HG03558 (cell line): Measurements from ENCODE around the gene ZNF865.
"Not testable (repeated sequence)": the region's sequence is repeated elsewhere in the genome, so short reads cannot be mapped to it uniquely, and the experiment has no call there.

Experiments used
- ATAC-seq: cut with Tn5 transposase; IDR thresholded peaks from one replicate; pipeline ENCODE4 v1.9.1; 2021; ENCODE audit warnings: moderate number of reproducible peaks; ENCODE audit not compliant: unreplicated experiment; ENCODE audit errors: extremely low read depth

ZNF865 gene

GRCh38 chr19:55605637-55606470 lies at the start of gene ZNF865:
TSS of gene ZNF865 (plus strand) at chr19:55605647. CDS start at chr19:55613619, 7,972 bp downstream.
- no peak for ATAC-seq

GRCh38 chr19:55559684-55560083 lies 45.8 kb upstream of the ZNF865 start:
- ATAC-seq, result no peak

GRCh38 chr19:55563261-55563690 lies 42.2 kb upstream of the ZNF865 start:
- ATAC-seq, result no peak

- no peak for ATAC-seq
These were observed 38.6 kb upstream of the ZNF865 start for GRCh38 chr19:55566823-55567222.

- no peak for ATAC-seq
These were observed 37.6 kb upstream of the ZNF865 start for GRCh38 chr19:55567708-55568328.

GRCh38 chr19:55569477-55569876 lies 36.0 kb upstream of the ZNF865 start:
- ATAC-seq, result not testable (repeated sequence)

- ATAC-seq, result not testable (repeated sequence)
These were observed 31.5 kb upstream of the ZNF865 start for GRCh38 chr19:55573929-55574328.

GRCh38 chr19:55576746-55577145 lies 28.7 kb upstream of the ZNF865 start:
- ATAC-seq, result no peak

- ATAC-seq, result no peak
These were observed 27.3 kb upstream of the ZNF865 start for GRCh38 chr19:55578031-55578760.

- no peak for ATAC-seq
These were observed 26.4 kb upstream of the ZNF865 start for GRCh38 chr19:55578761-55579747.

- ATAC-seq, result no peak
These were observed 25.5 kb upstream of the ZNF865 start for GRCh38 chr19:55579766-55580621.

- ATAC-seq, result no peak
These were observed 24.8 kb upstream of the ZNF865 start, which contains the start of gene ZNF579 for GRCh38 chr19:55580628-55581144. TSS of gene ZNF579 (minus strand) at chr19:55580848. CDS start at chr19:55579639, 1,209 bp downstream.

- no peak for ATAC-seq
These were observed 24.2 kb upstream of the ZNF865 start for GRCh38 chr19:55581145-55581822.

GRCh38 chr19:55581823-55582223 lies 23.6 kb upstream of the ZNF865 start:
- no peak for ATAC-seq

- not testable (repeated sequence) for ATAC-seq
These were observed 23.2 kb upstream of the ZNF865 start for GRCh38 chr19:55582284-55582683.

GRCh38 chr19:55583897-55584296 lies 21.6 kb upstream of the ZNF865 start:
- not testable (repeated sequence) for ATAC-seq

- ATAC-seq, result no peak
These were observed 20.6 kb upstream of the ZNF865 start for GRCh38 chr19:55584871-55585270.
